ENCODE measurements around the gene FSD1L.

- TF ChIP-seq, protein P1, sequence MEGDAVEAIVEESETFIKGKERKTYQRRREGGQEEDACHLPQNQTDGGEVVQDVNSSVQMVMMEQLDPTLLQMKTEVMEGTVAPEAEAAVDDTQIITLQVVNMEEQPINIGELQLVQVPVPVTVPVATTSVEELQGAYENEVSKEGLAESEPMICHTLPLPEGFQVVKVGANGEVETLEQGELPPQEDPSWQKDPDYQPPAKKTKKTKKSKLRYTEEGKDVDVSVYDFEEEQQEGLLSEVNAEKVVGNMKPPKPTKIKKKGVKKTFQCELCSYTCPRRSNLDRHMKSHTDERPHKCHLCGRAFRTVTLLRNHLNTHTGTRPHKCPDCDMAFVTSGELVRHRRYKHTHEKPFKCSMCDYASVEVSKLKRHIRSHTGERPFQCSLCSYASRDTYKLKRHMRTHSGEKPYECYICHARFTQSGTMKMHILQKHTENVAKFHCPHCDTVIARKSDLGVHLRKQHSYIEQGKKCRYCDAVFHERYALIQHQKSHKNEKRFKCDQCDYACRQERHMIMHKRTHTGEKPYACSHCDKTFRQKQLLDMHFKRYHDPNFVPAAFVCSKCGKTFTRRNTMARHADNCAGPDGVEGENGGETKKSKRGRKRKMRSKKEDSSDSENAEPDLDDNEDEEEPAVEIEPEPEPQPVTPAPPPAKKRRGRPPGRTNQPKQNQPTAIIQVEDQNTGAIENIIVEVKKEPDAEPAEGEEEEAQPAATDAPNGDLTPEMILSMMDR (IDR thresholded peaks at IDR 0.05; ENCODE audit: low read depth, low read length) = no peak
- no peak for TF ChIP-seq EZH2phosphoT487 (IDR thresholded peaks at IDR 0.05; ENCODE audit: low read depth)
These were observed 36.4 kb downstream of the FSD1L start for GRCh38 chr9:105484226-105484625.

Measured in OCI-LY3 (cell line).